VCaP (cell line): ENCODE measurements around the gene PDE8B.

Experiments
- H3K27ac ChIP-seq: fragments of 450-650 bp; 2 replicates; pipeline ENCODE4 v1.5.1; 2017
- CTCF ChIP-seq: fragments of 450-650 bp; conservative IDR thresholded peaks from 2 replicates; pipeline ENCODE4 v1.5.1; 2017; ENCODE audit warnings: mild to moderate bottlenecking, moderate library complexity

Gene PDE8B

GRCh38 chr5:77210091-77210963 is at the start of gene PDE8B:
PDE8B (plus strand) TSS chr5:77210680; CDS start chr5:77210926, 246 bp downstream.
- TF ChIP-seq CTCF: no peak
- peak within 1 kb of the TSS; percentile 86 for H3K27ac ChIP-seq

- TF ChIP-seq CTCF: no peak
- H3K27ac ChIP-seq: no peak overlapping the region
Measured at GRCh38 chr5:77163453-77163852, 47.0 kb upstream of the PDE8B start.

GRCh38 chr5:77167063-77167462 is 43.4 kb upstream of the PDE8B start:
- peak overlapping the region; percentile 97 for H3K27ac ChIP-seq
- TF ChIP-seq CTCF: no peak

- peak overlapping the region; percentile 97 for H3K27ac ChIP-seq
- TF ChIP-seq CTCF: no peak
Measured at GRCh38 chr5:77167695-77168121, 42.8 kb upstream of the PDE8B start.

- TF ChIP-seq CTCF: no peak
- peak overlapping the region; percentile 97 for H3K27ac ChIP-seq
Measured at GRCh38 chr5:77168161-77168878, 42.2 kb upstream of the PDE8B start.

- TF ChIP-seq CTCF: no peak
- H3K27ac ChIP-seq: peak overlapping the region; percentile 97
Measured at GRCh38 chr5:77168879-77169244, 41.6 kb upstream of the PDE8B start.

GRCh38 chr5:77170196-77170890 is 40.1 kb upstream of the PDE8B start:
- peak overlapping the region; percentile 97 for H3K27ac ChIP-seq
- TF ChIP-seq CTCF: no peak
